ENCODE measurements around the gene PRAF2. TPM values are rescaled to one million over a fixed set of nuclear protein-coding genes. Genes with fewer than 3 reads are reported as not detected.

The PRAF2 gene
- polyA plus RNA-seq, 3 donors = 5.9 to 25.4 (median 15.8) TPM

GRCh38 chrX:49058794-49059193, 15.0 kb downstream of the PRAF2 start, which contains the start of gene CCDC120:
Gene CCDC120 (plus strand): TSS chrX:49058999. CDS start chrX:49062042, 3,043 bp downstream.
- 17 to 62% (median 52%) methylated on average over 5 of the region's 5 CpGs for WGBS, 3 donors
- H3K27ac ChIP-seq (ENCODE audit: low read depth, low read length) = no peak within 1 kb of the TSS

GRCh38 chrX:49054073-49054762, 19.6 kb downstream of the PRAF2 start:
- WGBS, 3 donors = 82 to 93% (median 91%) methylated on average over 5 of the region's 5 CpGs
- H3K27ac ChIP-seq (ENCODE audit: low read depth, low read length) = no peak overlapping the region

GRCh38 chrX:49053223-49054072, 20.4 kb downstream of the PRAF2 start:
- no peak overlapping the region for H3K27ac ChIP-seq (ENCODE audit: low read depth, low read length)
- 0 to 26% (median 2%) methylated on average over 16 to 72 of the region's 79 CpGs for WGBS, 3 donors

- no peak overlapping the region for H3K27ac ChIP-seq (ENCODE audit: low read depth, low read length)
- WGBS, 3 donors = 15 to 43% (median 16%) methylated on average over 13 of the region's 13 CpGs
These were observed 29.9 kb downstream of the PRAF2 start for GRCh38 chrX:49043987-49044281.

- WGBS, 3 donors = 0 to 31% (median 0%) methylated on average over 28 to 66 of the region's 67 CpGs
- H3K27ac ChIP-seq (ENCODE audit: low read depth, low read length) = peak within 1 kb of the TSS; percentile 92
These were observed 30.4 kb downstream of the PRAF2 start, which contains the start of gene TFE3 for GRCh38 chrX:49043220-49043986. Gene TFE3 (minus strand): TSS chrX:49043357. CDS start chrX:49043226, 131 bp downstream.

- WGBS, 3 donors = 0 to 44% (median 1%) methylated on average over 19 to 29 of the region's 29 CpGs
- H3K27ac ChIP-seq (ENCODE audit: low read depth, low read length) = peak overlapping the region; percentile 92
These were observed 31.1 kb downstream of the PRAF2 start for GRCh38 chrX:49042581-49043219.

- WGBS, 3 donors = 3 to 22% (median 11%) methylated on average over 8 to 10 of the region's 10 CpGs
- peak overlapping the region; percentile 92 for H3K27ac ChIP-seq (ENCODE audit: low read depth, low read length)
These were observed 31.8 kb downstream of the PRAF2 start for GRCh38 chrX:49041744-49042580.

- WGBS, 3 donors = 23 to 39% (median 39%) methylated on average over 6 to 7 of the region's 7 CpGs
These were observed 33.3 kb downstream of the PRAF2 start for GRCh38 chrX:49040376-49040955.

GRCh38 chrX:49039598-49040375, 34.0 kb downstream of the PRAF2 start:
- no peak overlapping the region for H3K27ac ChIP-seq (ENCODE audit: low read depth, low read length)
- WGBS, 3 donors = 3 to 24% (median 18%) methylated on average over 8 to 9 of the region's 9 CpGs

More at GRCh38 chrX:49040376-49040955, 33.3 kb downstream of the PRAF2 start:
- H3K27ac ChIP-seq (ENCODE audit: low read depth, low read length) = no peak overlapping the region

GRCh38 chrX:49037883-49038475, 35.8 kb downstream of the PRAF2 start:
- no peak overlapping the region for H3K27ac ChIP-seq (ENCODE audit: low read depth, low read length)
- 87 to 91% (median 90%) methylated on average over 10 to 15 of the region's 15 CpGs for WGBS, 3 donors

GRCh38 chrX:49030283-49030682, 43.5 kb downstream of the PRAF2 start:
- no peak overlapping the region for H3K27ac ChIP-seq (ENCODE audit: low read depth, low read length)
- 58 to 81% (median 75%) methylated on average over 3 to 6 of the region's 6 CpGs for WGBS, 3 donors

GRCh38 chrX:49029876-49030275, 43.9 kb downstream of the PRAF2 start:
- WGBS, 3 donors = 86 to 100% (median 91%) methylated on average over 1 to 6 of the region's 6 CpGs

More at GRCh38 chrX:49029876-49030275, 43.9 kb downstream of the PRAF2 start:
- no peak overlapping the region for H3K27ac ChIP-seq (ENCODE audit: low read depth, low read length)

All from adipose tissue (tissue), 3 donors.